Esophagus squamous epithelium (tissue), 5 donors: ENCODE measurements around the gene ST6GAL2. TPM values are rescaled to one million over a fixed set of nuclear protein-coding genes. Genes with fewer than 3 reads are reported as not detected.

Experiments used
- DNase-seq: peaks from one replicate; lab custom pipeline; 2025; lab: John Stamatoyannopoulos, UW
- H3K27ac ChIP-seq, 4 donors: fragments of 200-600 bp; sonication (generic); one replicate each; pipeline ENCODE4 v1.5.1; 2016 to 2019; ENCODE audit warnings: mild to moderate bottlenecking in 1 of 4
- H3K27me3 ChIP-seq, 4 donors: fragments of 200-600 bp; sonication (generic); 1 replicate in 3 of 4; 2 replicates in 1 of 4; pipeline versions ENCODE4 v1.5.1 to v1.6.0; 2017 to 2021; ENCODE audit warnings: antibody characterized with exemption in 1 of 4
- H3K36me3 ChIP-seq, 3 donors: fragments of 200-600 bp; sonication (generic); one replicate each; pipeline ENCODE4 v1.5.1; 2016 to 2019
- H3K4me1 ChIP-seq, 3 donors: fragments of 200-600 bp; sonication (generic); one replicate each; pipeline ENCODE4 v1.5.1; 2017 to 2019
- H3K4me3 ChIP-seq, 4 donors: fragments of 200-600 bp; sonication (generic); 1 replicate in 3 of 4; 2 replicates in 1 of 4; pipeline ENCODE4 v1.5.1; 2016 to 2019; ENCODE audit warnings: mild to moderate bottlenecking in 2 of 4, moderate library complexity in 1 of 4
- H3K9me3 ChIP-seq, 3 donors: fragments of 200-600 bp; sonication (generic); one replicate each; pipeline ENCODE4 v1.5.1; 2016 to 2019
- CTCF ChIP-seq, 6 experiments: fragments of 450-650 bp in 4 of 6; fragments of 200-600 bp in 2 of 6; sonication (generic) in 2 of 6; IDR thresholded peaks; one replicate each; pipeline ENCODE4 v1.5.1; 2016 to 2019; ENCODE audit warnings: antibody characterized with exemption in 6 of 6, mild to moderate bottlenecking in 4 of 6, moderate library complexity in 4 of 6
- POLR2A ChIP-seq, 4 donors: fragments of 450-650 bp; IDR thresholded peaks; one replicate each; pipeline ENCODE4 v1.6.1; 2017; ENCODE audit warnings: antibody characterized with exemption in 4 of 4, mild to moderate bottlenecking in 4 of 4, moderate library complexity in 3 of 4
- WGBS, 2 donors: methylation state at CpG; one replicate each; pipeline ENCODE4 v1.1.5; 2018; 5-methylcytosine and 5-hydroxymethylcytosine counted together
- intact Hi-C: fragments of 100-400 bp; cut with DNase I; formaldehyde crosslinking; loops from one replicate; pipeline ENCODE4 v1.15.0; 2022
- total RNA-seq, 4 donors: library from RNA; depleted of rRNA; stranded (reverse); fragments of >200 nt; gene quantifications; one replicate each; pipeline ENCODE4 v1.1.0, GENCODE V29; 2016
- donor health status: DM: yes; HTN: yes; CAD: no.

Gene ST6GAL2
- total RNA-seq, 4 donors from 2014 or later: 0.79 to 7.5 (median 4.4) TPM

- TF ChIP-seq POLR2A (IDR thresholded peaks at IDR 0.05) (no peak), CTCF (IDR thresholded peaks at IDR 0.05) (no peak)
- H3K9me3 ChIP-seq: no peaks in the 10 kb centered on the region
- H3K4me1 ChIP-seq: no peaks in the 10 kb centered on the region
- DNase-seq: no peak
- no peak overlapping the region for H3K27ac ChIP-seq
- WGBS, 2 donors: 82 to 89% methylated on average over 4 of the region's 4 CpGs
- H3K36me3 ChIP-seq: no peaks in the 10 kb centered on the region
- intact Hi-C loops: no loop called here
- H3K27me3 ChIP-seq: no peaks in the 10 kb centered on the region
- no peak overlapping the region for H3K4me3 ChIP-seq
Measured at GRCh38 chr2:106812383-106812782, 73.6 kb downstream of the ST6GAL2 start.

DNA sequence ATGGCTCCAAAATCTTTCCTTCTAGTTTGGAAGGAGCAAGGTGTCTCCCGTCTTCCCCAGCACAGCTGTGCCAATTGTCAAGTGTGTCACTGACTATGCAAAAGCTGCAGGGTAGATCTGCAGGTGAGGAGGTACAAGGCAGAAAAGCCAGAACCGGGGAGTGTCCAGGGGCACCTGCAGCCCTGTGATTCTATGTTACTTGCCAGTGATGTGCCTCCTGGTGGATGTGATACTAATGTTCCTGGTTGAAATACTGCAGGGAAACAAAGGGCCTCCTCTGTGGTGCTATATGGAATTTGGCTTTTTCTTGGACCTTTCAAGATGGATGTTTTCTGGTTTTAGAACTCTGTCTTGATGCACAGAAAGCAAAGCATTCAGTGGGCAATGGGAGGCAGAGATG lies 80.3 kb downstream of the ST6GAL2 start:
- Histone ChIP-seq H3K27me3 (no peaks in the 10 kb centered on the region), H3K4me3 (no peak overlapping the region), H3K4me1 (no peaks in the 10 kb centered on the region), H3K27ac (no peak overlapping the region), H3K36me3 (no peaks in the 10 kb centered on the region), H3K9me3 (no peaks in the 10 kb centered on the region)
- TF ChIP-seq POLR2A (IDR thresholded peaks at IDR 0.05) (no peak), CTCF (IDR thresholded peaks at IDR 0.05) (no peak)
- 58 to 80% methylated on average over 2 of the region's 2 CpGs for WGBS, 2 donors
- intact Hi-C loops: no loop called here
- DNase-seq: no peak

DNA sequence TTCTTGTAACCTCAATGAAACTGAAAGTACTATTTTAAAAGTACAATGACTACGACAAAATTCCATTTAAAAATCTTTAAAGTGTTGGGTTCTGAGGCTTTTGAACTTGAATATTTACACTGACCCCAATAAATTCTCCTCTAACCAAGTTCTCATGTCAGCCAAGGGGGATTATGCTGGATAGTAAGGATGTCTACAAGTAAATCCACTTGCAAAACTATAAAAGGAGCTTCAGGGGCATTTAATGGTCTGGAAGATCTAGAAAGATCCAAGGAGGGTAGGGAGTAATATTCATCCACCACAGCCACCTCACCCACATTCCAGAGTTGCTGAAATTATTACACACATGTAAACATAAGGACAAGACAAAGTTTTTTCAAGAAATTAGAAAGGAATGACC lies 81.8 kb downstream of the ST6GAL2 start:
- no peak for TF ChIP-seq CTCF (IDR thresholded peaks at IDR 0.05)
- no peak for TF ChIP-seq POLR2A (IDR thresholded peaks at IDR 0.05)
- H3K27ac ChIP-seq: no peak overlapping the region
- H3K4me1 ChIP-seq: no peaks in the 10 kb centered on the region
- H3K27me3 ChIP-seq: no peaks in the 10 kb centered on the region
- no peak overlapping the region for H3K4me3 ChIP-seq
- WGBS, 2 donors: 43 to 69% methylated on average over 1 of the region's 1 CpG
- DNase-seq: no peak
- no peaks in the 10 kb centered on the region for H3K36me3 ChIP-seq
- no peaks in the 10 kb centered on the region for H3K9me3 ChIP-seq
- intact Hi-C loops: no loop called here

- DNase-seq: no peak
- no peak for TF ChIP-seq CTCF (IDR thresholded peaks at IDR 0.05)
- TF ChIP-seq POLR2A (IDR thresholded peaks at IDR 0.05): no peak
- H3K4me1 ChIP-seq: no peaks in the 10 kb centered on the region
- WGBS, 2 donors: 74 to 83% methylated on average over 10 of the region's 10 CpGs
- intact Hi-C loops: no loop called here
- no peak overlapping the region for H3K27ac ChIP-seq
- H3K36me3 ChIP-seq: no peaks in the 10 kb centered on the region
- no peak overlapping the region for H3K4me3 ChIP-seq
- H3K27me3 ChIP-seq: no peaks in the 10 kb centered on the region
- H3K9me3 ChIP-seq: no peaks in the 10 kb centered on the region
Measured at GRCh38 chr2:106800976-106801655, 84.9 kb downstream of the ST6GAL2 start.

GRCh38 chr2:106800180-106800579 lies 85.8 kb downstream of the ST6GAL2 start:
- Histone ChIP-seq H3K4me3 (no peak overlapping the region), H3K36me3 (no peaks in the 10 kb centered on the region), H3K27ac (no peak overlapping the region), H3K9me3 (no peaks in the 10 kb centered on the region), H3K4me1 (no peaks in the 10 kb centered on the region), H3K27me3 (no peaks in the 10 kb centered on the region)
- TF ChIP-seq CTCF (IDR thresholded peaks at IDR 0.05) (no peak), POLR2A (IDR thresholded peaks at IDR 0.05) (no peak)
- intact Hi-C loops: no loop called here
- DNase-seq: no peak
- WGBS, 2 donors: 96 to 98% methylated on average over 4 of the region's 4 CpGs
